Fibroblast of skin of back (primary cell): ENCODE results near the gene ADAMTS17.

Experiments
- DNase-seq: peaks from one replicate; pipeline ENCODE4 v3.0.0-alpha.2; 2013

Gene ADAMTS17

GRCh38 chr15:100041127-100041828 lies 300.5 kb downstream of the ADAMTS17 start:
- no peak for DNase-seq

- no peak for DNase-seq
These were observed 301.8 kb downstream of the ADAMTS17 start for GRCh38 chr15:100039994-100040393.

- DNase-seq: no peak
These were observed 303.0 kb downstream of the ADAMTS17 start for GRCh38 chr15:100038736-100039135.

- no peak for DNase-seq
These were observed 303.9 kb downstream of the ADAMTS17 start for GRCh38 chr15:100037901-100038300.

GRCh38 chr15:100036015-100036414 lies 305.8 kb downstream of the ADAMTS17 start:
- DNase-seq: no peak

GRCh38 chr15:100034191-100034590 lies 307.6 kb downstream of the ADAMTS17 start:
- DNase-seq: no peak

GRCh38 chr15:100033140-100033857 lies 308.5 kb downstream of the ADAMTS17 start:
- DNase-seq: peak; percentile 32

GRCh38 chr15:100032358-100033085 lies 309.3 kb downstream of the ADAMTS17 start:
- peak; percentile 15 for DNase-seq

GRCh38 chr15:100031665-100032357 lies 310.0 kb downstream of the ADAMTS17 start:
- DNase-seq: no peak

- DNase-seq: peak; percentile 42
These were observed 311.1 kb downstream of the ADAMTS17 start for GRCh38 chr15:100030586-100031229.

GRCh38 chr15:100029868-100030479 lies 311.8 kb downstream of the ADAMTS17 start:
- DNase-seq: no peak

- DNase-seq: no peak
These were observed 312.7 kb downstream of the ADAMTS17 start for GRCh38 chr15:100029045-100029444.

- no peak for DNase-seq
These were observed 315.7 kb downstream of the ADAMTS17 start for GRCh38 chr15:100026041-100026440.

- DNase-seq: no peak
These were observed 319.0 kb downstream of the ADAMTS17 start for GRCh38 chr15:100022806-100023205.

- no peak for DNase-seq
These were observed 319.4 kb downstream of the ADAMTS17 start for GRCh38 chr15:100022391-100022790.

GRCh38 chr15:100021653-100022052 lies 320.1 kb downstream of the ADAMTS17 start:
- DNase-seq: no peak

GRCh38 chr15:100020614-100021013 lies 321.2 kb downstream of the ADAMTS17 start:
- DNase-seq: no peak

GRCh38 chr15:100020189-100020588 lies 321.6 kb downstream of the ADAMTS17 start:
- DNase-seq: no peak

- no peak for DNase-seq
These were observed 322.2 kb downstream of the ADAMTS17 start for GRCh38 chr15:100019601-100020000.

- DNase-seq: no peak
These were observed 323.6 kb downstream of the ADAMTS17 start for GRCh38 chr15:100018191-100018590.

- no peak for DNase-seq
These were observed 324.6 kb downstream of the ADAMTS17 start for GRCh38 chr15:100017140-100017539.

- DNase-seq: no peak
These were observed 325.1 kb downstream of the ADAMTS17 start for GRCh38 chr15:100016632-100017031.
